NCI-H2227 (cell line): ENCODE measurements around the gene IRAG1.

Experiments used
- DNase-seq: peaks from one replicate; lab custom pipeline; 2025; ENCODE audit not compliant: unreplicated experiment; lab: John Stamatoyannopoulos, UW

Gene IRAG1, protein sequence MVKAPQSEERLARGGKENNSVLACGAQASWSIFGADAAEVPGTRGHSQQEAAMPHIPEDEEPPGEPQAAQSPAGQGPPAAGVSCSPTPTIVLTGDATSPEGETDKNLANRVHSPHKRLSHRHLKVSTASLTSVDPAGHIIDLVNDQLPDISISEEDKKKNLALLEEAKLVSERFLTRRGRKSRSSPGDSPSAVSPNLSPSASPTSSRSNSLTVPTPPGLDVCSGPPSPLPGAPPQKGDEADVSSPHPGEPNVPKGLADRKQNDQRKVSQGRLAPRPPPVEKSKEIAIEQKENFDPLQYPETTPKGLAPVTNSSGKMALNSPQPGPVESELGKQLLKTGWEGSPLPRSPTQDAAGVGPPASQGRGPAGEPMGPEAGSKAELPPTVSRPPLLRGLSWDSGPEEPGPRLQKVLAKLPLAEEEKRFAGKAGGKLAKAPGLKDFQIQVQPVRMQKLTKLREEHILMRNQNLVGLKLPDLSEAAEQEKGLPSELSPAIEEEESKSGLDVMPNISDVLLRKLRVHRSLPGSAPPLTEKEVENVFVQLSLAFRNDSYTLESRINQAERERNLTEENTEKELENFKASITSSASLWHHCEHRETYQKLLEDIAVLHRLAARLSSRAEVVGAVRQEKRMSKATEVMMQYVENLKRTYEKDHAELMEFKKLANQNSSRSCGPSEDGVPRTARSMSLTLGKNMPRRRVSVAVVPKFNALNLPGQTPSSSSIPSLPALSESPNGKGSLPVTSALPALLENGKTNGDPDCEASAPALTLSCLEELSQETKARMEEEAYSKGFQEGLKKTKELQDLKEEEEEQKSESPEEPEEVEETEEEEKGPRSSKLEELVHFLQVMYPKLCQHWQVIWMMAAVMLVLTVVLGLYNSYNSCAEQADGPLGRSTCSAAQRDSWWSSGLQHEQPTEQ

DNA sequence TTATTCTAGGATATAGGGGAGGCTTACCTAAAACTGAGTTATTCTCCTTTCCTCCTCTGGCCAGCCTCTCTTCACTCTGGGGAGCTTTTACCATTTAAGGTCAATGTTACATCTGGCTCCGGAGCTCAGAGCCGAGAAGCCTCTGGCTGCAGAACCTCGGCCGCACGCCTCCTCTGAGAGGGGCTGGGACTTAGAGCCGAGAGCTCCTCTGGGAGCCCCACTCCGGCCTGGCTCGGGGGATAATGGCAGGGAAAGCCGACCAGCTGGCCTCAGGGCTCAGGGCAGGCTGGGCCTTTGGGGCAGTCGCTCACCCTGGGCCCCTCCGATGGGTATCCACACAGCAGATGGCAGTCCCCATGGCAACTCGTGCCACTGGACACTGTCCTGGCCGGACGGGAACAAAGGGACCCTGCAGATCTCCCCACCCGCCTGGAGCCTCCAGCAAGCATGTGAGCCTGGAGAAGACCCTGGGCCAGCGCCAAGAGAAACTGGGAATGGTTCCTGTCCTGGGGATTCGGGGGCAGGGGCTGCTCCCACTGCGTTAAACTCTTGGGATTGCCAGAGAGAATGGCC lies at the start of gene IRAG1:
TSS of gene IRAG1 (minus strand) at position 247 of the 573 bp plus-strand sequence. CDS start at position 94, 153 bp downstream.
- DNase-seq, result no peak

DNA sequence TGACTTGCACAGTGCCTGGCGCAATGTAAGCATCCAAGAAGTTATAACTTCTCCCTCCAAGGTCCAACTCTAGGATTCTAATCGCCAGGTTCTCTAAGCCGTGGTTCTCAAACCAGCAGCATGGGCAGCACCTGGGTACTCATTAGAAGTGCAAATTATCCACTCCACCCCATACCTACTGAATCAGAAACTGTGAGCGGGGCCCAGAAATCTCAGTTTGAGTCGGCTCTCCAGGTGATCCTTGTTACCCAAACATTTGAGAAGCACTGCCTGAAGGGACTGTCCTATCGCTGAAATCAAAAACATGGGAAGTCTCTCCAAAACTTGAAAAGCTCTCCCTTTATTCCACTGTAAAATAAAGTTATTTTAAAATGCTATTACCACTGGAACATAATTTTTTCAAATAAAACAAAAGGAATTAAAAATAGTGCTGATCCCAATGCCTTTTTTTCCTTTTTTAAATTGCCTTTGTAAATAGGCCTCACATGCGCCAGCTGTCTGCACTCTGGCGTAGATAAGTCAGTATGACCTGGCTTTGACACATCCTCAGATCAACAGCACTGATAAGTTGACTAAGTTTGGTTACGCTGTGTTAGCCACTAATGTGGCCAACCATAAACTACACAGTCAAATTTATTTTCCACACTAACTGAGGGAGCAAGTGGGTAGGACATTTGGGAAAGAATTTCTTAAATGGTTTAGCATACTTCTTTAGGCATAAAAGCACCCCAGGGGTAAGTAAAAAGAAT lies 49.1 kb upstream of the IRAG1 start:
- no peak for DNase-seq

DNA sequence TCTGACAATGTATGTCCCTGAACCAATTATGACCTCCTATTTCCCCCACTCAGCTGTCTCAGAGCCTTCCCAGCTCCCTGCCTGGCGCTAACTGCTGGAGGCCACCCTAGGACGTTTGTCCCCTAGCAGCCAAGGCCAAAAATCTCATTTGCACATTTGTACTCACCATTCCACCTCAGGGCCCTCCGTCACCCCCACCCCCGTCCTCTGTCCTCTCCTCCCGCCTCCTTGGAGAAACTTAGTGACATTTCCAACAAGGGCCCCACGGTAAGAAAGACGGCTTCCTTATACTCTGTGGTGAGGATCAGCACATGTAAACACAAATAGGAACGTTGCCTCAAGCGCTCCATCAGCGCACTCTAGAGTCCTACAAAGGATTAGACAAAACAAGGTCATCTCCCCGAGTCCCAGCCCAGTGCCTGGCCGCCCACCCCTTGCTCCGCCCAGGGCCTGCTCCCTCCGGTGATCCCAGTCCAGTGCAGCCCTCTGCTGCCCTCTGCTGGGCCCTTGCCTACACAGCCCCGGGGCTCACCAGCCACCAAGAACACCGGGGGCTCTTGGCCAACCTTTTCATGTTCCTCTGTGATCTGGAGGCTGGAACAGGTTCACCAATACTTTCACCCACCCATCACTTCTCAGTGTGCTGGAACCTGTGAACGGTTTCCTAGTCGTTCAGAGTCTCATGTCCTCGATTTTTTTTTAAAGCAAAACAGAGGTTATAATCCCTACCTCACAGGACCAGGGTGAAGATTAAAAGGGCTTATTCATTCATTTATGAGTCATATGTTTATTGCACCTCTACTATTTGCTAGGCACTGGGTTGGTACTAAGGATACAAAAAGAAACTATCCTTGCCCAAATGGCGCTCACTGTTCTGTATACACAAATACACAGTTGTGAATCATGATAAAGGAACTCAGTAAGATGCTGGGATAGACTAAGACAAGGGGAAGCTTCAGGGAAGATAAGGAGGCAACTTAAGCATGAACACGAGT lies 42.2 kb upstream of the IRAG1 start:
- peak; percentile 94 for DNase-seq

DNA sequence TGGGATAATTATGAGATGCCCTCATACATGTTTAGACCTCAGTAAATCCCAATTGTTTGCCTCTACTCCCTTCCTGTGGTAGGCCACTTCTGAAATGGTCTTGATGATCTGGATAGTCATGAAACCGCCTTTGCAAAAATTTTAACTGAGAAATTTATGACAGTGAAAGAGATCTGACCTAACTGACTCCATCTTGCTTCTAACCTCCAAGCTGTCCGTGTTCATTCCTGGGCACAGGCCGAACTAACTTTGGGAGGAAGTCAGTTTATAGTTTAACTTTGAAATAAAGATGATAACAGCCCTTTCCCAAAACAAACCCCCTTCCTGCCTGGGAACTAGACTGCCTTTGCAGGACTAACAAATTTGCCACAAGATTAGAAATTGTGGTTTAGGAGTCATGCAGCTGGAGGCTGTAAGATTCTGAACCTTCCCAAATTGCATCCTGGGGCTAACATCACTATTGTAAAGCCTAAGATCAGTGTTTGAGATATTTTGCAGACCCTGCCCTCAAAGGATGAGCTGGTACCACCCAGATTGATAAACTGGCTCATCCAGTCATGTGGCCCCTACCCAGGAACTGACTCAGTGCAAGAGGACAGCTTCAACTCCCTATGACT lies 37.6 kb upstream of the IRAG1 start:
- no peak for DNase-seq

DNA sequence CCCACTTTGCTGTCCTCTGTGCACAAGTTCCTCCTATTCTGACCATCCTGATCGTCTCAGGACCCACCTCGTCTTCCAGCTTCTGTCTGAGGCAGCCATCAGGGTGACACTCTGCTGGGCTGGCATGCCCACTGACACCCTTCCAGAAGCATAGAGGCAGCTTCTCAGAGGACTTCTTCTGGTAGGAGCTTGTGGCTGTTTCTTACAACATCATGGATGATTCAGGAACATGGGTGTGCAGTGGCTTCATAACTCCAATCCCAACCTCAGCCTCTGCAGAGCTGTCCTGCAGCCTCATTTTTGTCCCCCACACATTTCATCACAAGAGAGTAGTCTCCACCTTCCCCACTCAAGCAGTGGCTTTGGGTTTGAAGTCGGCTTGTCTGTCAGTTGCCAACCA lies 36.6 kb upstream of the IRAG1 start:
- DNase-seq, result no peak

DNA sequence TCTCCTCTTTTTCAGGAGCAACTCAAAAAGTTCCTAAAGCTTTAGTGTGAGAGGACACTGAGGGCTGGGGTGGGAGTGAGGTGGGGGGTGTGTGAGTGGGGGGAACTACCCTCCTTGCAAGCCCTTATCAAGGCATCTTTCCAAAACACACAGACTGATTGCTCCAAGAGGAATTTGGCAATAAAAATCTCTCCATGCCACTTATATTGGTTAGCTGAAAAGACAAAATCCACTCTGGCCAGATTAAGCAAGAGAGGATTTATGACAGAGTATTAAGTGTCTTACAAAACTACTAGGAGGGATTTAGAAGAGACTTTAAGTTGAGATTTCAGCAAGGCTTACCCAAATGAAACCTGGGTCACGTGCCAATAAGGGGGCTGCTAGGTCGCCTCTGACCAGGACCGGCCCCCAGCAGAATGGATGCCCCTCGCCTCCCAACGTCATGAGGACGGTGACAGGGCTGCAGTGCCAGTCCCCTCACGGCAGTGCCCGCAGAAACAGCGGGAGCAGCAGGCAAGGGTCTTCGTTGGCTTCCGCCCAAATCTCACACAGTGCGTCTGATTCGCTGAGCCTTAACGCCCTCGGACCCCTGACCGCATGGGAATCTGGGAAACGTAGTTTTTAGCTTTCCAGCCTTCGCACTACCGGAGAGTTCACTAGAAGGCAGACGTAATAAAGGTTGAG lies 35.4 kb upstream of the IRAG1 start:
- no peak for DNase-seq

DNA sequence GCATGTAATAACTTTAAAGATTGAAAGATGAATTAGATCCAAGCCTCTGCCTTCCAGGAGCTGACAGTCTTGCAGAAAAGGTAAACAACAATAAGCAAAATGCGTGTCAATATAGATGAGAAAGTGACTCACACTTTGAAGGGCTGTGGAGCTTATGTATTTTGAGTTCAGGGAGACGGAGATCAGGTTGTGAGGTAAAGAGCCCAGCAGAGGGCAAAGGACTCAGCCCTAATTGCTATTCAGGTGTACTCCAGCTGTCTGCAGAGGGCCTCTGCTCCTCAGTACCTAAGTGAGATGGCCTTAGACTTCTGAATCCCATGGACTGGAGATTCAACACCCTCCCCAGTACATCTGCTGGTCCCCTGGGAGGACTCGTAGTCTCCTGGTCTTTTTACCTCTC lies 34.6 kb upstream of the IRAG1 start:
- no peak for DNase-seq

DNA sequence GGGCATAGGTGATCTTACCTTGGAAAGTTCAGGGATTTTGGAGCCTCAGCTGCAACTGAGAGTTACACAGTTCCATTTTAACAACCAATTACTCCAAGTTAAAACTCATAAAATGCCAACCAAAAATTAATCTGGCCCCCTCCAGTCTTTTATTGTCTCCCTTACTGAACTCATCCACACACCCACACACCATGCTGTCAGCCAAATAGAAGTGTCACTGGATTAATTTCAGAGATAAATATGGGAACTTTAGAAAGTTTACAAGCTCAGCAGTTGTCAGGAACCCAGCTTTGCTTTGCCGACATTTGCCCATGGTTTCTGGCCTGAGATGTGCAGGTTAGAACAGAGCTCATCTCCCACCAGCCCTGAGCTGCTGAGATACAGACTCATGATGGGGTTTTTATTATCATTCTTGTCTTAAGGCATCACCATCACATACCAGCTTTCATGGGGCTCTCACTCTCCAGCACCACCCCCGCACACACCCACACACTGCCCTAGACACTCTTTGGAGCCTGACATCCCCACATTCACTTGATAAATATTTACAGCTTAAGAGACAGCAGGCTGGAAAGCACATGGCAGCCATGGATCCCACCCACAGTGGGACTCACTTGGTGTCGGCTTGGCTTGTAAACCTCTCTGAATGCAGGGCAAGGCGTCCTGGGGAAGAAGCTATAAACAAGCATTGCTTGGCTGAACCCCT lies 33.7 kb upstream of the IRAG1 start:
- DNase-seq, result no peak

DNA sequence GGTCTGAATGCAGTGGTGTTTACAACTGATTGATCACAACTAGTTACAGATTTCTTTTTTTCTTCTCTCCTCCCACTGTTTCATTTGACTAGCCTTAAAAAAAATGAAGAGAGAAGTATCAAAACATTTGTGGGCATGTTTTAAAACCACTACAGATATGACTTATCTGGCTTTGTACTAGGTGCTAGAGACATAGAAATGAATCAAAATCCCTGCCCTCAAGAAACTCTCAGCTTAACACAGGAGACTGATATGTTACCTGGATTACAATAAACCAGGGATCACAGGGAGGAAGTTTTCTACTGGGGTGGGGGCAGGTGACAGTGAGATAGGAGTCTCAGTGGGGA lies 32.3 kb upstream of the IRAG1 start:
- no peak for DNase-seq

DNA sequence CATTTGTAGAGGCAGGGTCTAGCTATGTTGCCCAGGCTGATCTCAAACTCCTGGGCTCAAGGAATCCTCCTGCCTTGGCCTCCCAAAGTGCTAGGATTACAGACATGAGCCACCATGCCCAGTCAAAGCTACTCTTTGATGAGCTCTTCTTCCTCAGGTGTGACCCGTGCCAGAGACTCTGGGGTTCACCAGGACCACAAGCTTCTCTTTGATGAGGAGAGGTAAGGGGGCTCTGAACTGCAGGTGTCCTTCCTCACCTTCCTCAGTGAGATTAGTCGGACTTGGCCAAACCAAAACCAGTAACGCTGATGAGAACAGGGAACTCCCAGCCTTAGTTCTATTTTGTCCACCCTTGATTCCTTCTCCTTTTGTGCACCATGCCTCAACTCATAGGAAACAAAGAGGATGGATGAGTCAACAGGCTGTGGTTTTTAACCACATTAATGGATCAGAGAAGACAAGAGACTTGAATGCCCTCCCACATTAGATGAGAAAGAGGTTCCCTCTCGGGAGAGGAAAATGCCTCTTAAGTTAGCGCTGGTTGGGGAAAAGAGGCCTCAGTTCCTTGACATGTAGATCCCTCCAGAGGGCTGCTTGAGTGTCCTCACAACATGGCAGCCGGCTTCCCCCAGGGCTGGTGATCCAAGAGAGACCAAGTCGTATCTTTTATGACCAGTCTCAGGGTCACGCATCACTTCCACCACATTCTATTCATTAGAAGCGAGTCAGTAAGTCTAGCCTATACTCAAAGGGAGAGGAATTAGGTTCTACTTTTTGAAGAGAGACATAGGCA lies 31.8 kb upstream of the IRAG1 start:
- DNase-seq, result no peak

DNA sequence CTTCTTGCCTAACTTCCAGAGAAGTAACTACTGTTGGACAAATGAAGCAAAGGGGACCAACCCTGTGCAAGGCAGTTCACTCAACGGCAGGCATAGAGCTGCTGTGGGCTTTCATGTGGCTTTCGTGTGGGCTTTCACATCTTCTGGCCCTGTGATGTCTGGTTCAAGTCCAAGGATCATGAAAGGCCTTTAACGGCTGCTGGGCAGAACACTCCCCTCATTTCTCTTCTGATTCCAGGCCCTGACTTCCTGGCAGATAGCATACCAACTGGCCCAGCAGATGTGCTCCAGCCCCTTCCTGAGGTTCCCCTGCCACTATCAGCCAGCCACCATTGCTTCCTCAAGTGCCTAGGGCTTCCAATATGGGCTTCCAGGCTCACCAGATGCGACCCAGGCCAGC lies 28.8 kb upstream of the IRAG1 start:
- no peak for DNase-seq

DNA sequence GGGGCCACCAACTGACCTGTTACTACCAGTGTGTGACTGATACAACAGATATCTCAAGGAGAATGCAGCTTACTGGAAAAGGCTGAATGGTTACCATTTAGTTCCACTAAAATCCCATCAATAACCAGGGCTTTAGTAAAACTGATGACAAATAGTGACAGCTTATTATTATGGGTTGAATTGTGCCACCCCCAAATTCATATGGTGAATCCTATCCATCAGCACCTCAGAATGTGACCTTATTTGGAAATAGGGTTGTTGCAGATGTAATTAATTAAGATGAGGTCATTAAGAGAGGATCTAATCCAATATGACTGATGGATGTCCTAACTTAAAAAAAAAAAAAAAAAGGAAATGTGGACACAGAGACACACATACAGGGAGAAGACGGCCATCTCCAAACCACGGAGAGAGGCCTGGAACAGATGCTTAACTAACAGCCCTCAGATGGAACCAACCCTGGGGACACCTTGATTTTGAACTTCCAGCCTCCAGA lies 27.4 kb upstream of the IRAG1 start:
- DNase-seq, result no peak

DNA sequence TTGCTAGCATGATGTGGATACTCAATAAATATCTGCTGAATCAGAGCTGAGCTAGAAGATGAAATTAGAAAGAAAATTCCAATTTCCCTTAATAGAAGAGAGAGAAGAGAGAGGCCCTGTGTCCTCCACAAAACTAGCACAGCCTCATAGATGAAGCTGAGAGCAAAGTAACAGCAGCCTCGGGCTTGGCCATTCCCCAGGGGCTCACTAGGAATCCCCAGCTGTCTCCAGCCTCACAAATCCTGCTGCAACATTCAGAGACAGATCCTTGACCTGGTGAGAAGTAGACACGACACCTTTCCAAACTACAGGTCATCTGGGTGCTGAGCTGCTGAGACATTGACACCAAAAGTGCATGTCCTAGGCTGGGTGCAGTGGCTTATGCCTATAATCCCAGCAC lies 26.1 kb upstream of the IRAG1 start:
- no peak for DNase-seq

DNA sequence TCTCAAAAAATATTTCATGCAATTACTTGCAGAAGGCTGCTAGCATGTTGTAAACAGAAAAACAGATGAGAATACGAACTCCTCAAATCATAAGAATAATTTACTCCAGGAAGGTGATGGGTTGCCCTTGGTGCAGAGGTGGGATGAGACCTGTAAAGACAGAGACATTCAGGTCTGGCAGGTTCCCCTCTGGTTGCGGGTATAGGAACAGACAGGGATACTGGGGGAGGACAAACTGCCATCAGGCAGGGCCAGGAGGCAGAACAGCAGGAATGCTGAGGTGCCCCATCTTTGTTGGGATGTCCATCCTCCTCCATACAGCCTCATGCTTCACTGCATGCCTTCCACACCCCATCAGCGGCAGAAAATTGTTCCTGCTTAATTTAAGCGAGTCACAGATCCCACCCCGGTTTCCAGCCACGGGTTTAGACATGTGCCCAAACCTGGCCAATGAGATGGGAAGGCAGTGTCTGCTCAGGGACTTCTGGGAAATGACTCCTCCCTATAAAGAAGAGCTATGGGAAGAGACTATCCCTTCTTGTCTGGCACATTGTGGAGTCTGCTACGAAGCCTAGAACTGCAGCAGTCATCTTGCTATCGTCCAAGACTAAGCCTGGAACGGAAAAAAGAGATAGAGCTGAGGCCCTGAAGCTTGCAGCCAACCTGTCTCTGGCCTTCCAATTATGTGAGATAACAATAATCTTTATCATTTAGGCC lies 23.1 kb upstream of the IRAG1 start:
- DNase-seq, result no peak

DNA sequence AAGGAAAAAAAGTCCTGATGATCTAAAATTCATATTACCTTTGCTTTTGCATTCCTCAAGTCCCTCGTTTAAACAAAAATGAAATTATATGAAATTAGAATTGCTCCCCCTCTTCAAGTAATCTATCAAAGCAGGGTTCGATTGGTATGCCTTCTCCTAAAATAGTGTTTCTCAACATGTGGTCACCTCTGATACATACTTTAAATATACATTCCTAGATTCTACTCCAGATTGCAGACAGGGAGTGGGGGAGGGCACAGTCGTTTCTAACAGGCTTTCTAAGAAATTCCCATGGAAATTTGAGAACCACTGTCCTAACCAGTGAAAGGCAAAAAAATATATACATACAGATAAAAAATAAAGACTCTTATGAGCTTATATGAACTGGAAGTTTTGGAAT lies 22.6 kb upstream of the IRAG1 start:
- DNase-seq, result no peak

DNA sequence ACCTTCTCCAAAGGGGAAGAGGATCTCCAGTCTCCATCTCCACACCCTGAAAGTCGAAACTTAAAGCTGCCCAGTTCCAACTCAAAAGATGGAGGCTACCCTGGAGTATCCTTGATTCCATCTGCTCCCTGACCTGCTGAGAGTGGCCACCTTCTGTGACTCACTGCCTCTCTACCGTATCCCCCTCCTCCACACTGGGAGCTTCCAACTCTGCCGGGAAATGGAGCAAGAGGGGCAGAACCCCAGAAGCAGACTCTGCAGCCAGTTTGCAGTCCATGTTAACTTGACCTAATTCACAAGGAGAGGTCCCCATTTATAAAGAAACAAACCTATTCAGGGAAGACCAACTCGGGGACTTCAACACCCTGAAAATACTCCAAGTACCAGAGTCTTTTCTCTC lies 22.0 kb upstream of the IRAG1 start:
- no peak for DNase-seq
